GM18520 (cell line): Measurements from ENCODE around the gene PLP2.

Experiments
- ATAC-seq: cut with Tn5 transposase; IDR thresholded peaks from one replicate; pipeline ENCODE4 v1.9.1; 2021; ENCODE audit not compliant: unreplicated experiment

The PLP2 gene

DNA sequence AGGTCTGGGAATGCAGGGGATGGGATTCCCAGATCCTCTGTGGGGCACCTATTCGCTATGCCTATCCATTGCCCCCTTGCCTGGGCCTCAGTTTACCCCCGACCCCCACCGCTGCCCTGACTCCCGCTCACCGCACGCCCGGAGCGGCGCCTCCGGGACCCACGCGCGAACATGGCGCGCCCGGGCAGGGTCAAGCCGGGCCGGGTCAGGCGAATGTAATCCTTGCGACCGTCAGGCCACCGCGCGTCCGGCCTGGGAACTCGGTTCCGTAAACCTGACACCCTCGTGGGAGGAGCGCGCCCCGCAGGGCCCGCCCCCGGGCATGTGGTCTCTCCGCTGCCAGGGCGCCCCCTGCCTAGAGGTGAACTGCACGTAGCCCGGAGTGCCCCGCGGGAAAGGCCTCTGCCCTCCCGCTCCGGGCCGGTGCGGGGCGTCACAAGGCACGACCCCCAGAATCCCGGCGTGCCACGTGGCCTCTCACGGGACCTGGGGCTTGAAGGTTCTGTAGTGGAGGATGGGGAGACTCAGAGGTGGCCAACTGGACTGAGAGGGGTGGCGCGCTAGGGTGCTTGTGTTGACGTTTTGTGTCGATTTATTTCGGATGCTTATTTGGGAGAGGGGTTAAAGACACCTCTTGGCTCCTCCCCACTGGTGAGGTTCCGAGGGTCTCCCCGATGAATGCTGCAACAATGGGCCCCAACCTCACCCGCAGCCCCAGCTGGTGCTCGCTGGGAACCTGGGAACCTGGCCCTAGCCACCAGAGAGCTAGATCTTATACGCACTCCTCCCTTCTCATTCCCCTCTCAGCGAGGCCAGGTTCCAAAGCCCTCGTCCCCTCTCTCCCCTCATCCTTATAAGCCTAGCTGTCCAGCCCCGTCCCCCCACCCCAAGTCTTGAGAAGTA lies 14.7 kb downstream of the PLP2 start, which contains the start of gene PRICKLE3:
TSS of gene PRICKLE3 (minus strand) at position 249 of the 903 bp plus-strand sequence. CDS start at position 173, 76 bp downstream.
- ATAC-seq, result peak; percentile 20

DNA sequence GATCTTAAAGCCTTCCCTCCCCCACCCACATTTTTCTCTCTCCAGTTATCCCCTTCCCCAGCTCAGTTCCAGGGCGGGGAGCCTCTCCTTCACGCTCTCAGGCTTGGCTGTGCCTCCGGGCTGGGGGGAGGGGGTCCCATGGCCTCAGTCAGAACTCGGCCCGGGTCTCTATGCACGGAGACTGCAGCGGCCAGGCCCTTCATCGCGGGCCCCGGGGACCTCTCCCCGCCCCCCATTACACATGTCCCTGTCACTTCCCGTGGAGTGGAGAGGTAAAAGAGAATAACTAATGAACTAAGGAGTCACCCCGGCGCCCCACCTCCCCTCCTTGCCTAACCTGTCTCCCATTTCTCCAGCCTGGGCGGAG lies 15.3 kb downstream of the PLP2 start:
- ATAC-seq, result no peak

DNA sequence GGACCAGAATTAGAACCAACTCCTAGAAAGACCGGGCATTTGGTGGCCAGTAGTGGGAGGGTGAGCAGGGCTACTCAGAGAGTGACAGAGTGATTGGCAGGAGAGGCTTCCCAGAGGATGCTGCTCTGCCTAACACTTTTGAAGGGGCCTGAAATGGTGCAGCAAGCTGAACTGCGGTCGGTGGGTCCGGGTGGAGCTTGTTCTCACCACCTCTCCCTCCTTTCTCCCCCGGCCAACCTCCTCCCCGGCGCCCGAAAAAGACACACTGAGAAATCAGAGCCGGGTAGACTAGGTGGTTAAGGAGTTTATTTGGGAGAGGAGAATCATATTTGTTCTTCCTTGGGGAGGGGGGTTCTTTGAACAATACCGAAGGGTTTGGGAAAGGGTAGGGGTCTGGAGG lies 15.8 kb downstream of the PLP2 start:
- ATAC-seq, result no peak

- ATAC-seq, result no peak
These were observed 16.9 kb downstream of the PLP2 start for GRCh38 chrX:49188468-49189076.

GRCh38 chrX:49189606-49190005 lies 17.9 kb downstream of the PLP2 start:
- no peak for ATAC-seq

- ATAC-seq, result peak; percentile 81
These were observed 19.3 kb downstream of the PLP2 start for GRCh38 chrX:49190821-49191573.

DNA sequence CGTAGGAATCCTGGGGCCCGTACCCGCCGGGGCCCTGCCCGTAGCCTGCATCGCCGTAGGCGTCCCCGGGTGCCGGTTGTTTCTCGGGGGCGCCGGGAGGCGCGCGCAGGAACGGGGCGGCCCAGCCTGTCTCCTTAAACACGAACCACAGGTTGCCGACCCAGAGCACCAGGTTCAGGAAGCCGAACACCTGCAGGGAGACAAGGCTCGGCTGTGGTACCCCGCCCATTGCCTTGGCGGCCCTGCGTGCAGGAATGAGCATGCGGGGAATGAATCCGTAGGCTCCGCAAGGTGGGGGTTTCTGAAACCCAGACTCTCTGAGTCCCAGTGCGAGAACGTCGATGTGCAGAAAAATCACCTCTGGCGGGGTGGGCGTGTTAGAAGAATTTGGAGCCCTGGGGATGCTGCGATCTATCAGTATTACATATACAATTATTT lies 19.9 kb downstream of the PLP2 start:
- no peak for ATAC-seq

- ATAC-seq, result no peak
These were observed 21.1 kb downstream of the PLP2 start for GRCh38 chrX:49192722-49193328.

DNA sequence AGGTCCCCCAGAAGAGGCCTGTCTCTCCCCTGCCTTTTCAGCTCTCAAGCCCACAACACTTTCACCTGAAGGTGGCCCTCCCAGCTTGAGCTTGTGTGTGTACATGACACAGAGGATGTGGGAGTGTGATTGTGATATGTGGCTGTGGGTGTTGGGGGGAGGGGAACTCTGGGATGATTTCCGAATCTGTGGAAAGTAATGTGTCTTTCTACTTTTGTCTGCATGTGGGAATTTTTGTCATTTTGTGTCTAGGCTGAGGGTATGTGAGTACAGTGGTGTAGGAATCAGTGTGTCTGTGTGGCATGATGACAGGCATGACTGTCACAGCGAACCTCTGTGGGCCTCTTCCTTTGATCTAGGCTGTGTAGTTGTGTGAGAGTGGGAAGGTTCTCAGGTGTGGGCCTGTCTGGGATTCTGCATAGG lies 21.9 kb downstream of the PLP2 start:
- no peak for ATAC-seq

DNA sequence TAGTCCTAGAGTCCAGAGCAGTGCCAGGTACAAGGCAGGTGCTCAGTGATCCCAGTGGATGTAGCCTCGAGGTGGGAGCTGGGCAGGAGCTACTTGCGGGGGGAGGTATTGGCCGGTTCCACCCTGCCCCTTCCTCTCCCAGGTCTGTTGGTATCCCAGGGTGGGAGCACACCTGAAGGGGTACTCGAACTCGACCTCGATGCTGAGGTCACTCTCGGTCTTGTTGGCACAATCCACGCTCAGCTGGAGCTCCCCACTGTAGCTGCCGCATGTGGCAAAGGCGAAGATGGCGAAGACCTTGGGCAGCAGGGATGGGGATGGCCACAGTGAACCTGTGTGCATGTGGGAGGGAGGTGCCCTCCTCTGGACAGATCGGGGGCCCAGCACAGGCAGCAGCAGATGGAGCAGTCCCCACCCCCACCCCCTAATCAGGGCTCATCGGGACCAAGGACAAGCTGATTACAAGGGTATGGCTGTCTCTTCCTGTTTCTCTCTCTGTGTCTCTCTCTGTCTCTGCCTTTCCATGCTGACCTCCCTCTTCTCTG lies 25.9 kb downstream of the PLP2 start:
- ATAC-seq, result no peak

DNA sequence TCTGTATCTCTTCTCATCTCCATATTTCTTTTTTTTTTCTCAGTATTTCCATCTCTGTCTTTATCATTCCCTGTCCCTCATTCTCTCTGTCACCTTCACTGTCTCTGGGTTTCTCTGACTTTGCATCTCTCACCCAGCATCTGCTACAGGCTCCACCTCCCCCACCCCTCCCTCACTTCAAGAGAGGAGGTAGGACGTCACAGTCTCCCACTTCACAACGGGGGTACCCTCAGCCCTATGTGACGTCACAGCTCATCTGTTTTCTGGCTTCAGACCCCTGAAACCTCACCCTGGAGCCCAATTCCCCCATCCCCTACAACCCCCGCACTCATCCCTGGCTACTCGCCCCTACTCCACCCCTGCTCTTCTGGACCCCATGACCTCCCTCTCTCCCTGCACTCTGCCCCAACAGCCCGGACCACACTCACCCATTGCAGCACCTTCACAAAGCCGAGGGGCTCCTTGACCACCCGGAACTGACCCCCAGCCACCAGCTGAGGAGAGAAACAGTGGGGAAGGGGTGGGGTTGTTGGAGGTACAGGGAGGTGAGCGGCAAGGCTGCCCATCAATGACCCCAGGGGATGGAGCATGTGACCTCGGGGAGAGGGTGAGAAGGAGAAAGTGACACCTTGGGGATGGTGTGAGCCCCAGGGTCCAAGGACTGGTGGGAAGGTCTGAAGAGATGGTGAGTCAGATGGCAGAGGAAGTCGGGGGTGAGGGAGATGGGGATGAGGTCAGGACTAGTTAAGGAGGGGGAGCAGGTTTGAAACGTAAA lies 27.0 kb downstream of the PLP2 start:
- no peak for ATAC-seq

DNA sequence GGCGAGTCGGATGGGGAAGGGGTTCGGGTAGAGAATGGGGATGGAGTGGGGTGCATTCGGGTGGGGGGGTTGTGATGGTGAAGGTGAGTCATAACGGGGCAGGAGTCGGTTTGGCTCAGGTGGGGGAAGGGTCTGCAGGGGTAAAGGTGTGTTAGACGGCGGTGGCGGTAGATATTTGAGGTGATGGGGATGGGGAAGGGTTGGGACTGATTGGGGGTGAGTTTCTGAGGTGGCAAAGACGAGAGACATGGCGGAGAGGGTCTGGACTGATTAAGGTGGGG lies 27.6 kb downstream of the PLP2 start:
- no peak for ATAC-seq

GRCh38 chrX:49199906-49200771 lies 28.4 kb downstream of the PLP2 start, which contains the start of gene SYP:
Gene SYP (minus strand): TSS chrX:49200193. CDS start chrX:49200186, 7 bp downstream.
- peak; percentile 98 for ATAC-seq

- ATAC-seq, result no peak
These were observed 30.3 kb downstream of the PLP2 start for GRCh38 chrX:49202022-49202421.

DNA sequence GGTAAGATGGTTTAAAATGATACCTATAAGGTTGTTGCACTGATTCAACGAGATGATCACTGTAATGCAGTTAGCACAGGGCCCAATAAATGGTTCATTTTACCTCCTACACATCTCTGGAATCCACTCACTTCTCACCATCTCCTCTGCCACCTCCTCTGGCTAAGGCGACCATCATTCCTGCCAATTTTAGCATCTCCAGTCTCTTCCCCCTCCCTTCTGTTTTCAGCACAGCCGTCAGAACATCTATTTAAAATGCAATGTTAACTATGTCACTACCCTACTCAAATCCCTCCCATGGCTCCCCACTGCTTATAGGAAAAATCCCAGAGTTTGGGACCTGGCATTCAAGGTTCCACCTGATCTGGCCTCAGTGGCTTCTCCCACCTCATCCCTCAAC lies 31.8 kb downstream of the PLP2 start:
- no peak for ATAC-seq

- ATAC-seq, result no peak
These were observed 32.3 kb downstream of the PLP2 start for GRCh38 chrX:49204017-49204416.

GRCh38 chrX:49204709-49205108 lies 33.0 kb downstream of the PLP2 start:
- no peak for ATAC-seq

- no peak for ATAC-seq
These were observed 33.7 kb downstream of the PLP2 start for GRCh38 chrX:49205443-49205842.

GRCh38 chrX:49206543-49206942 lies 34.8 kb downstream of the PLP2 start:
- ATAC-seq, result no peak
